Activated CD4-positive, alpha-beta T cell treated with anti-CD3 and anti-CD28 coated beads, Interleukin-2, amount 10 ng/mL, durations not matched to agents 24 days and 14 days (primary cell): ENCODE data around the gene MNS1. TPM values are rescaled to one million over a fixed set of nuclear protein-coding genes. Genes with fewer than 3 reads are reported as not detected.
"Not testable (repeated sequence)": the region's sequence is repeated elsewhere in the genome, so short reads cannot be mapped to it uniquely, and the experiment has no call there.

ENCODE experiments used
- DNase-seq: peaks from one replicate; pipeline ENCODE4 v3.0.0; 2022
- H3K27ac Mint-ChIP-seq: one replicate; pipeline ENCODE4 v1.8.0; 2022; ENCODE audit warnings: mild to moderate bottlenecking, mixed read lengths
- H3K27me3 Mint-ChIP-seq: one replicate; pipeline ENCODE4 v1.8.0; 2022; ENCODE audit warnings: mixed read lengths
- H3K36me3 Mint-ChIP-seq: one replicate; pipeline ENCODE4 v1.8.0; 2022; ENCODE audit warnings: low read depth, mild to moderate bottlenecking, mixed read lengths
- H3K4me1 Mint-ChIP-seq: one replicate; pipeline ENCODE4 v1.8.0; 2021; ENCODE audit warnings: mixed read lengths
- H3K4me3 Mint-ChIP-seq: one replicate; pipeline ENCODE4 v1.8.0; 2022; ENCODE audit warnings: mild to moderate bottlenecking, moderate library complexity, mixed read lengths
- H3K9me3 Mint-ChIP-seq: one replicate; pipeline ENCODE4 v1.8.0; 2021; ENCODE audit warnings: mixed read lengths
- intact Hi-C: fragments of 100-400 bp; cut with micrococcal nuclease; formaldehyde crosslinking; loops from one replicate; pipeline ENCODE4 v1.15.1; 2023
- total RNA-seq: library from RNA; stranded (reverse); gene quantifications from 2 replicates; pipeline ENCODE4 v1.2.3, GENCODE V29; 2022

MNS1 gene
- 0.45 and 0.86 TPM in 2 replicates for total RNA-seq

- intact Hi-C loops = loop anchor here (2.0 kb wide), 1 partner anchor 222 kb away; the partner anchor contains the start of gene RFX7
- Mint-ChIP-seq H3K36me3 (no peaks in the 10 kb centered on the region), H3K27me3 (peaks cover 25% of the 10 kb centered on the region), H3K4me3 (peak within 1 kb of the TSS; percentile 89), H3K27ac (peak within 1 kb of the TSS; percentile 77), H3K9me3 (no peaks in the 10 kb centered on the region), H3K4me1 (peaks cover 20% of the 10 kb centered on the region)
- peak; percentile 94 for DNase-seq
These were observed at the start of gene MNS1 for GRCh38 chr15:56464893-56465520. MNS1 (minus strand) TSS chr15:56465137; CDS start chr15:56464972, 165 bp downstream.

- Mint-ChIP-seq H3K4me1 (peaks cover 8% of the 10 kb centered on the region), H3K4me3 (no peak overlapping the region), H3K27me3 (peaks cover 22% of the 10 kb centered on the region), H3K9me3 (no peaks in the 10 kb centered on the region), H3K27ac (no peak overlapping the region), H3K36me3 (no peaks in the 10 kb centered on the region)
- DNase-seq = peak; percentile 68
- intact Hi-C loops = loop anchor here (10.0 kb wide), 1 partner anchor 238 kb away; the partner anchor contains the start of gene ZNF280D
These were observed 31.7 kb upstream of the MNS1 start for GRCh38 chr15:56496635-56497034.

GRCh38 chr15:56495533-56495932 lies 30.6 kb upstream of the MNS1 start:
- Mint-ChIP-seq H3K27me3 (peaks cover 14% of the 10 kb centered on the region), H3K9me3 (no peaks in the 10 kb centered on the region), H3K4me3 (no peak overlapping the region), H3K4me1 (peaks cover 8% of the 10 kb centered on the region), H3K36me3 (no peaks in the 10 kb centered on the region), H3K27ac (no peak overlapping the region)
- DNase-seq = no peak
- intact Hi-C loops = loop anchor here (1.0 to 10.0 kb wide), 2 partner anchors 239 to 374 kb away; partner anchors contain the start of gene ZNF280D

- H3K27me3 Mint-ChIP-seq = peaks cover 11% of the 10 kb centered on the region
- intact Hi-C loops = loop anchor here (1.0 to 10.0 kb wide), 2 partner anchors 240 to 374 kb away; partner anchors contain the start of gene ZNF280D
- no peak for DNase-seq
- H3K27ac Mint-ChIP-seq = no peak overlapping the region
- H3K4me1 Mint-ChIP-seq = peaks cover 8% of the 10 kb centered on the region
- no peaks in the 10 kb centered on the region for H3K36me3 Mint-ChIP-seq
- H3K4me3 Mint-ChIP-seq = no peak overlapping the region
- no peaks in the 10 kb centered on the region for H3K9me3 Mint-ChIP-seq
These were observed 30.1 kb upstream of the MNS1 start for GRCh38 chr15:56495053-56495452.

- H3K9me3 Mint-ChIP-seq = no peaks in the 10 kb centered on the region
- intact Hi-C loops = loop anchor here (5.0 to 10.0 kb wide), 2 partner anchors 242 to 814 kb away; partner anchors contain the start of gene ZNF280D
- H3K4me1 Mint-ChIP-seq = peaks cover 8% of the 10 kb centered on the region
- H3K27ac Mint-ChIP-seq = no peak overlapping the region
- H3K4me3 Mint-ChIP-seq = no peak overlapping the region
- no peaks in the 10 kb centered on the region for H3K36me3 Mint-ChIP-seq
- peak; percentile 60 for DNase-seq
- H3K27me3 Mint-ChIP-seq = peaks cover 13% of the 10 kb centered on the region
These were observed 28.0 kb upstream of the MNS1 start for GRCh38 chr15:56492791-56493555.

- DNase-seq = no peak
- peaks cover 8% of the 10 kb centered on the region for H3K4me1 Mint-ChIP-seq
- H3K4me3 Mint-ChIP-seq = no peak overlapping the region
- H3K27me3 Mint-ChIP-seq = peaks cover 13% of the 10 kb centered on the region
- no peaks in the 10 kb centered on the region for H3K36me3 Mint-ChIP-seq
- no peak overlapping the region for H3K27ac Mint-ChIP-seq
- H3K9me3 Mint-ChIP-seq = no peaks in the 10 kb centered on the region
- intact Hi-C loops = loop anchor here (5.0 to 10.0 kb wide), 2 partner anchors 243 to 815 kb away; partner anchors contain the start of gene ZNF280D
These were observed 27.3 kb upstream of the MNS1 start for GRCh38 chr15:56492236-56492635.

GRCh38 chr15:56491110-56491722 lies 26.3 kb upstream of the MNS1 start:
- peaks cover 4% of the 10 kb centered on the region for H3K4me1 Mint-ChIP-seq
- DNase-seq = peak; percentile 87
- no peaks in the 10 kb centered on the region for H3K36me3 Mint-ChIP-seq
- H3K27me3 Mint-ChIP-seq = peaks cover 11% of the 10 kb centered on the region
- intact Hi-C loops = loop anchor here (1.0 to 10.0 kb wide), 3 partner anchors 244 to 816 kb away; partner anchors contain the start of gene ZNF280D
- no peaks in the 10 kb centered on the region for H3K9me3 Mint-ChIP-seq
- no peak overlapping the region for H3K27ac Mint-ChIP-seq
- no peak overlapping the region for H3K4me3 Mint-ChIP-seq

- intact Hi-C loops = loop anchor here (5.0 to 10.0 kb wide), 2 partner anchors 244 to 817 kb away; partner anchors contain the start of gene ZNF280D
- no peak overlapping the region for H3K27ac Mint-ChIP-seq
- peaks cover 11% of the 10 kb centered on the region for H3K27me3 Mint-ChIP-seq
- DNase-seq = no peak
- H3K36me3 Mint-ChIP-seq = no peaks in the 10 kb centered on the region
- no peaks in the 10 kb centered on the region for H3K9me3 Mint-ChIP-seq
- peaks cover 4% of the 10 kb centered on the region for H3K4me1 Mint-ChIP-seq
- H3K4me3 Mint-ChIP-seq = no peak overlapping the region
These were observed 25.5 kb upstream of the MNS1 start for GRCh38 chr15:56490461-56490860.

GRCh38 chr15:56486206-56486605 lies 21.3 kb upstream of the MNS1 start:
- H3K36me3 Mint-ChIP-seq, H3K27me3 Mint-ChIP-seq, H3K4me1 Mint-ChIP-seq, H3K4me3 Mint-ChIP-seq, DNase-seq, intact Hi-C loops, H3K27ac Mint-ChIP-seq, H3K9me3 Mint-ChIP-seq: not testable (repeated sequence)

- H3K27ac Mint-ChIP-seq = not testable (repeated sequence)
These were observed 20.5 kb upstream of the MNS1 start for GRCh38 chr15:56485426-56485825.

GRCh38 chr15:56484287-56484686 lies 19.4 kb upstream of the MNS1 start:
- intact Hi-C loops = no loop called here
- H3K9me3 Mint-ChIP-seq = peaks cover 2% of the 10 kb centered on the region

More at GRCh38 chr15:56485426-56485825, 20.5 kb upstream of the MNS1 start:
- intact Hi-C loops, H3K9me3 Mint-ChIP-seq, H3K36me3 Mint-ChIP-seq, H3K27me3 Mint-ChIP-seq, DNase-seq, H3K4me3 Mint-ChIP-seq, H3K4me1 Mint-ChIP-seq: not testable (repeated sequence)

GRCh38 chr15:56475351-56475750 lies 10.4 kb upstream of the MNS1 start:
- no peak for DNase-seq
- peaks cover 11% of the 10 kb centered on the region for H3K9me3 Mint-ChIP-seq
- no peak overlapping the region for H3K27ac Mint-ChIP-seq
- H3K27me3 Mint-ChIP-seq = peaks cover 19% of the 10 kb centered on the region
- intact Hi-C loops = no loop called here
- no peaks in the 10 kb centered on the region for H3K4me1 Mint-ChIP-seq
- H3K4me3 Mint-ChIP-seq = no peak overlapping the region
- H3K36me3 Mint-ChIP-seq = peaks cover 2% of the 10 kb centered on the region

More at GRCh38 chr15:56484287-56484686, 19.4 kb upstream of the MNS1 start:
- Mint-ChIP-seq H3K27me3 (peaks cover 8% of the 10 kb centered on the region), H3K4me3 (no peak overlapping the region), H3K27ac (no peak overlapping the region), H3K4me1 (no peaks in the 10 kb centered on the region), H3K36me3 (peaks cover 2% of the 10 kb centered on the region)
- no peak for DNase-seq

- Mint-ChIP-seq H3K4me3 (no peak overlapping the region), H3K27ac (no peak overlapping the region), H3K36me3 (no peaks in the 10 kb centered on the region), H3K4me1 (peaks cover 12% of the 10 kb centered on the region), H3K9me3 (peaks cover 3% of the 10 kb centered on the region), H3K27me3 (peaks cover 22% of the 10 kb centered on the region)
- no peak for DNase-seq
- intact Hi-C loops = no loop called here
These were observed 8.1 kb upstream of the MNS1 start for GRCh38 chr15:56473017-56473416.
